Activated naive CD4-positive, alpha-beta T cell treated with Interleukin-2 at 50 U/mL for 16 hours (primary cell): ENCODE data around the gene BMPR1A.
"Not testable (repeated sequence)": the region's sequence is repeated elsewhere in the genome, so short reads cannot be mapped to it uniquely, and the experiment has no call there.

Source experiments
- DNase-seq: peaks from one replicate; pipeline ENCODE4 v3.0.0-alpha.2; 2020

The BMPR1A gene

DNA sequence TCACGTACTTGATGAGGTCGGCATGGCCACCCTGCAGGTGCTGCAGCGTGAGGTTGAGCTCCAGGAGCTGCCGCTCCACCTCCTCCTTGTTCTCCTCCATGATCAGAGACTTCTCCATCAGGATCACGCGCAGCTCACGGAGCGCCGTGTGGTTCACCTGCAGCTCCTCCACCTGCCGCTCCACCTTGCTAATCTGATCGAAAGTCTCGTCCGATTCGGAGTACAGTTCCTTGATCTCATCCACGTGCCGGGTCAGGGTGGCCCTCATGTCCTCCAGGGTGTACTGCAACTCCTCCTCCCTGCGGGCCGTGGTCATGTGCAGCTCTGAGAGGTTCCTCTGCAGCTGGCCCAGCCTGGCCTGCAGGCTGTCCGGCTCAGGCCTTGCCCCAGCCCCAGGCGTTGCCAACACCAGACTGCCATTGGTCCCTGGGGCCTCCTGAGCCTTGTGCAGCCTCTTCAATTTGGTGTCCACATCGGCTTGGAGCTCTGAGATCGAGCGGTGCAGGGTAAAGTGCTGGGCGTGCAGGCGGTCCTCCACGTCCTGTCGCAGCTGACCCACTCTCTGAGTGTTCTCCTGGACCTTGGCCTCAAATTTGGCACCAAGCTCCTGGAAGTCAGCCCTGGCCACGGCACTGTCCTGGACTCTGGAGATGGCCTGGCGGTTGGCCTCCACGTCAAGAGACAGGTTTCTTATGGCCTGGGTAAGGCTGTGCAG, 187.1 kb downstream of the BMPR1A start:
- no peak for DNase-seq

DNA sequence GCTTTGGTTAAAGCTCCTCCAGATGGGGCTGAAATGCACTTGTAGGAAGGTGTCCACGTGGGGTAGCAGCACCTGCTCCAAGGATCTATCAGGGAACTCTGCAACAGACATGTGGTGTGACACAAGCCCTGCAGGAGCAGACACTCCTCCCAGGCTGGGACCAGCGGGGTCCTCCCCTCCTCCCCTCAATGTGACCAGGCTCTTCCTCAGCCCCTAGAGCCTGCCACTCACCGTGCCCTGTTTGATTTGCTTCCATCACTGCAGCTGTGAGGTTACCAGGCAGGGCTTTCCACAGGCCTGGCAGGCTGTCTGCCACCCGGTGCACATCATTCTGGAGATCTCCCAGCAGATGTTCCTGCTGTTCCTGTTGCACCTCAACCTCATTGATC, 187.6 kb downstream of the BMPR1A start:
- no peak for DNase-seq

DNA sequence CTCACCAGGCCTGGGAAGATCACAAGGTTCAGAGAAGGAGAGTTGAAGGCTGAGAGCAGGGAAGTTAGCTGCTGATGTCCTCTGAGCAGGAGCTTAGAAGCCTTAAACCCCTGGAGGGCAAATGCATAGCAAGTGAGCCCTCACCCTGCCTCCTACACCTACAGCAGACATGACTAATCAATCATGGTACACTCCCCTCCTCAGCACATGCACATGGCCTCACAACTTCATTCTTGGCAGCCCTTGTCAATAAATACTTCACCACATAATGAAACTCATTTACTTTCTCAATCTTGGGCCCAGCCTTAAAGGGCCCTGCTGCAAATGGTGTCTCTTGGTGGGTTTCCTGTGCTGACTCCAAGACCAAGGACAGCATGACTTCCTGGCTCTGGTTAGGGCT, 188.1 kb downstream of the BMPR1A start:
- no peak for DNase-seq

DNA sequence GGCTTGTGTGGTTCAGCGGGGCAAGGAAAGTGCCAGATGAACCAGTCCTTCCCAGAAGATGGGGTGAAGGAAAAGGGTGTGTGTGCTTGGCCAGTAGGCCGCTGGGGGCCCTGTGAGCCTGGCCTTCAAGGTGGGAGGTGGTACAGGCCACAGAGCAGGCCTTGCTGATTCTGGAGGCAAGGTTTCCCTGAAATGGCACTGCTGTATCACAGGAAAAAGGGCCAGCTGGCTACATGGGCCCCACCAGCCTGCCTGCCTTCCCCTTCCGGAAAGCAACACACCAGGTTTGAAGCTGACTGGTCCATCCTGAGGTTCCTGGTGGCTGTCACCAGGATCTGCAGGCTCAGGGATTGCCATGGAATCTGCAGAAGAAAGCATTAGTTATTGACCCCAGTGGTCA, 188.5 kb downstream of the BMPR1A start:
- no peak for DNase-seq

DNA sequence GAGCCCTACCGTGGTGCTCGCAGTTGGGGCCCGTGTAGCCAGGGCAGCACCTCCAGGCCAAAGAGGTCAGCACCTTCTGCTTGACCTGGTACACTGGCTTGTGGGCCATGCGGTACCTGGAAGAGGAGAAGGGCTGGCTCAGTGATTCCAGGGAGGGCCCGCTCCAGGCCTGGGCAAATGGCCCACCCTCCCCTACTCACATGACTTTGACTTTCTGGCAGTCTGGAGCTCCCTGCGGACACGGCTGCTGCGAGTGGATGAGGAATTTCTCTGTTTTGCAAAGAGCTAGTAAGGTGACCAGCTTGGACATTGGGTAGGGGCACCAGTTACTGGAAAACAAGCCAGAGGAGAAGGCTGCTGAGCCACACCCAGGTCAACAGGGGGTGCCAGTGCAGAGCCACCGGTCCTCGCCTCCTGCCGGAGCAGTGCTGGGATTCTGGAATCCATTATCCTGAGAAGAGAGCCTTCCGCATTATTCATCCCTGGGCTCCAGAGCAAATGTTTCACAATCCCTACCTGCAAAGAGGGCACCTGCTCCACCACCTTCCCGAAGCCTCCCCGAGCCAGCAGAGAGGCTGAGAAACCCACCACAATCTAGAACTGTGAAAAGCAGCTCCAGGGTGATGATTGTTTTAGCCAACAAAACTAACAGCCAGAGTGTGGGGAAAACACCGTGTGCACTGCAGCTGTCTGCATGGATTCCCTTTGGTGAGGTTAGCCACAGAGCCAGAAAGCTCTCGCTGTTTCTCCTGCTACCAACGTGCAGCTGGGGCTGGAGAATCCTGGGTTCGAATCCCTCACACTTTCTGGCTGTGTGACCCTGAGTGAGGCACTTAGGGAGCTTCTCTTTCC, 189.2 kb downstream of the BMPR1A start:
- no peak for DNase-seq

DNA sequence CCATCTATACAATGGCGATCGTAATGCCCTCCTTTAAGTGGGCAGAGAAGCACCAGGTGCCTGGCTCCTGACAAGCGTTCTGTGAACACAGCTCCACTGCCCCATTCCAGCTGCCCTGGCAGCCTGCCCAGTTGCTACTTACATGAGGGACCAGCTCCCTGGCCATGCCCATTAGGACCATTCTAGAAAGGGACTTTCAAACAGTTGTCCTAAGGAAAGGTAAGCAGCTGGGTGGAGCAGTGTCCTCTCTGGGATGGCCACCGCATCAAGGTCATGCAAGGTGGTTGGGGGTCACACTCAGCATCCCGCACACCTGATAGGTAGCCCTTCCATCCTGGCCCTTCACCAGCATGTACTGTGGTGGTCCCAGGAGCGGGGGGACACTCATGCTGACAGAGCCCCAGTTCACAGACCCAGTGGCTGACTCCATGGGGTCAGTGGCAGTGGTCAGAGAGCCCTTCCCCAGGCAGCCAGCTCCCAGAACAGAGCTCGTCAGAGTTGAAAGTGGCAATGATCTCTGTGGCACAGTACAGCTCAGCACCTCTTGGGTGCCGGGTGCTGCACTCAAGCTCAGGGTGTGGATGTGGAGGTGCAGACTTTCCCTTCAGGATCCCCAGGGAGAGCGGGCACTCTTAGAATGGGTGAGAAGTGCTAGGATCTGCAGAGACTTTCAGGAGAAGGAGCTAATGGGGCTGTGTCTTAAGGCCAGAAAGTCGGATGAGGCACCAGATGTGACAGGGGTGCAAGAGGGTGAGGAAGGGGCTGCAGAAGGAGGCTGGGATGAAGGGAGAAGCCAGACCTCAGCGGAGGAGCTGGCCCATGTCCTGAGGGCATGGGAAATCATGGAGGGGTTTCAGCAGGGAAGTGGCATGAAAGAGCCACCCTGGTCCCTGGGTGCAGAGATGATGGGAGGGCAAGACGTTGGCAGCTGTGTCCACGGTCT, 190.1 kb downstream of the BMPR1A start:
- DNase-seq, result no peak

DNA sequence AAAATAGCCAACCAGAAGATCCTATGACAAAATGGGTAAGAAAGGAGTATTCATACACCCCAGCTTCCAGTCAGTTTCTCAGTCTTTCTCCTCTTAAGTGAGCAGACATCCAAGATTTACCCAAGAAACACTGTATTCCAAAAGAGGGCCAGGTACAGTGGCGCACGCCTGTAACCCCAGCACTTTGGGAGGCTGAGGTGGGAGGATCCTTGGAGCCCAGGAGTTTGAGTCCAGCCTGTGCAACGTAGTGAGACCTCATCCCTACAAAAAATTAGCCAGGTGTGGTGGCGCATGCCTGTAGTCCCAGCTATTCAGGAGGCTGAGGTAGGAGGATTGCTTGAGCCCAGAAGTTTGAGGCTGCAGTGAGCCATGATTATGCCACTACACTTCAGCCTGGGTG, 191.4 kb downstream of the BMPR1A start:
- not testable (repeated sequence) for DNase-seq

DNA sequence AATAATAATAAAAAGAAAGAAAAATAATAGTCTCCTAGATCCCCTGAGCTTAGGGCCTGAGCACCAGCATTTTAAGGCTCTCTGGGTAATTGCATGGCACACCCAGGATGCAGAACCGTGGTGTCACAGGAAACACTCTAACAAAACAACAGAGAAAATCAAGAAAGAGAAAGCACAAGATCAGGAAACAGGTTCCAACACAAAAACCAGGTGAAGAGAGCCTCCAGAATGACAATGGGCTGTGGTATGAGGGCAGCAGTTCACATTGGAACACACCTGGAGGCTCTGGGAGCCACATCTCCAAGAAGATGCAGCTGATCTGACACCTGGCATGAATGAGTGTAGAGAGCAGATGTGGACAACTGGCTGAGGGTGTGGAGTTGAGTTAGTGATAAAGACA, 193.9 kb downstream of the BMPR1A start:
- DNase-seq, result no peak

DNA sequence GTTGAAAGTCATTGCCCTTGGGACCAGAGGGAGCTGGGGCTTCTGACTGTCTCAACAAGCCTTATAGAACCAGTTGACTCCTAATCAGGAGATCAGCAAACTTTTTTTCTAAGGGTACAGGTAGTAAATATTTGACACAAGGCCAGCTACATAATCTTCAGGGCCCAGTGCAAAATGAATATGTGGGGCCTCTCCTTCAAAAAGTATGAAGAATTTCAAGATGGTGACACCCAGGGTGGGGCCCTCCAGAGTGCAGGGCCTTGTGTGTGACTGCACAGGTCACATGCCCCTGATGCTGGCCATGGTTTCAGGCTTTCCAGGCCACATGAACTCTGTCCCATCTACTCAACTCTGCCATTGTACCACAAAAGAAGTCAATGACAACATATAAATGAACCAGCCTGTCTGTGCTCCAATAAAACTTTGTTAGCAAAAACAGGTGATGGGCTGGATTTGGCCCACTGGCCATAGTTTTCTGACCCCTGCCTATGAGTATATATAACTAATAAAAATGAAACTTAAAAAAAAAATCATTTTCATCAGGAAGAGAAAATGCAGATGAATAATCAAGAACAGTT, 194.9 kb downstream of the BMPR1A start:
- DNase-seq, result no peak

DNA sequence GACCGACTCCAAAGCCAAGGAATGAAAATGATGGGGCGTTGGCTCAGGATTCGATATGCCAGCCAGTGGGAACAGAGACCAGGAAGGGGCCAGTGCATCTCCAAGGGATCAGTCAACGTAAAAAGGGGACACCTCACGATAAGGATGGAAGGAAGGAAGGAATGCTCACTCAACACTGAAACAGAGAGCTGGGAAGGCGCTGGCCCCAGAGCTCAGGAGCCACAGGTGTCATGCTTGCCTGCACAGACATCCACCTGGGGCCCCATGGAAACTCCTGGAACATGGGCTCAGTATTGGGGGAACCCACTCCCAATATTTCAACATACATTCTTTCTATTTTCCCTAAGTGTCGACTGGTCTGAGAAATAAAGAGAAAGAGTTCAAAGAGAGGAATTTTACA, 195.7 kb downstream of the BMPR1A start:
- no peak for DNase-seq

DNA sequence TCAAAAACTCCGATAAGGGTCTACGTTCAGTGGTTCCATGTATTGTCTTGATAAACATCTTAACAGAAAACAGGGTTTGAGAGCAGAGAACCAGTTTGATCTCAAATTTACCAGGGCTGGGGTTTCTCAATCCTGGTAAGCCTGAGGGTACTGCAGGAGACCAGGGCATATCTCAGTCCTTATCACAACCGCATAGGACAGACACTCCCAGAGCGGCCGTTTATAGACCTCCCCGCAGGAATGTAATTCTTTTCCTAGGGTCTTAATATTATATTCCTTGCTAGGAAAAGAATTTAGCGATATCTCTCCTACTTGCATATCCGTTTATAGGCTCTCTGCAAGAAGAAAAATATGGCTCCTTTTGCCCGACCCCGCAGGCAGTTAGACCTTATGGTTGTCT, 196.3 kb downstream of the BMPR1A start:
- DNase-seq, result not testable (repeated sequence)

DNA sequence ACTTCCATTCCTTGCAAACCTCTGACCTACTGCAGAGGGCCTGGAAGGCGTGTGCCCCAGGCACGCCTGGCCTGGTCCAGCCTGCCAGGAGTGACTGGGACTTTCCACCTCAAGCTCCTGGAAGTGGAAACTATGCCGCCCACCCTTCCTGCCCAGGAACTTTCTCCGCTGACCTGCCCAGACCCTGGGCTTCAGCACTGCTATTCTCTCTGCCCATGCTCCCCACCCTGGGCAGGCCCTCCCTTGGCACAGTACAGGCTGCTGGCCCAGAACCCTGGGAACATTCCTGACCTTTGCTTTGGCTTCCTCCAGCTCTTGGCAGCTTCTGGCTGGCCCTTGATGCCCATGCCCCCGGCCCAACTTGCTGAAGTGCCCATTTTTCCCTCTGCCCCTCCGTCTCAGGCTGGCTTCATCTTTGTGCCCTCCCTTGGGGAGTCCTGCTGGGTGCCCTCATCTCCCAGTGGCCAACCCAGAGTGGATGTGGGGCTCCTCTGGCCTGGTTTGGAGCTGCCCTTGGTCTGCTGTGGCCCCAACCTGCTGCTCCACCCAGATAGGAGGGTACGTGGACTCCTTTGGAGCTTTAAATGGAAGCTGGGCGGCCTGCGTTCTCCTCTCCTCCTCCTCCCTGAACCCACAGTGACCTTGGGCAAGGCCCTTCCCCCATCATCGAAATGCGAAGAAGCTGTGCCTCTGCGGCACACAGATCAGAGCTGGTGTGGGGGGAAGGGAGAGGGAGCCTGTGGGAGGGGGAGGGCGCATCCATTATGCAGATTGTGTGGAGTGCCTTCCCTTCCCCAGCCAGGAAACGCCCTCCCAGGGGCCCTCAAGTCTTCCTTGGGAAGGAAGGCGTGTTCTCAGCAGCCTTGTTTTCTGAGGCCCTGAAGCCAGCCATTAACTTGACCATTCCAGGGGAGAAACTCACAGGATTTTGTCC, 197.6 kb downstream of the BMPR1A start:
- DNase-seq, result no peak

DNA sequence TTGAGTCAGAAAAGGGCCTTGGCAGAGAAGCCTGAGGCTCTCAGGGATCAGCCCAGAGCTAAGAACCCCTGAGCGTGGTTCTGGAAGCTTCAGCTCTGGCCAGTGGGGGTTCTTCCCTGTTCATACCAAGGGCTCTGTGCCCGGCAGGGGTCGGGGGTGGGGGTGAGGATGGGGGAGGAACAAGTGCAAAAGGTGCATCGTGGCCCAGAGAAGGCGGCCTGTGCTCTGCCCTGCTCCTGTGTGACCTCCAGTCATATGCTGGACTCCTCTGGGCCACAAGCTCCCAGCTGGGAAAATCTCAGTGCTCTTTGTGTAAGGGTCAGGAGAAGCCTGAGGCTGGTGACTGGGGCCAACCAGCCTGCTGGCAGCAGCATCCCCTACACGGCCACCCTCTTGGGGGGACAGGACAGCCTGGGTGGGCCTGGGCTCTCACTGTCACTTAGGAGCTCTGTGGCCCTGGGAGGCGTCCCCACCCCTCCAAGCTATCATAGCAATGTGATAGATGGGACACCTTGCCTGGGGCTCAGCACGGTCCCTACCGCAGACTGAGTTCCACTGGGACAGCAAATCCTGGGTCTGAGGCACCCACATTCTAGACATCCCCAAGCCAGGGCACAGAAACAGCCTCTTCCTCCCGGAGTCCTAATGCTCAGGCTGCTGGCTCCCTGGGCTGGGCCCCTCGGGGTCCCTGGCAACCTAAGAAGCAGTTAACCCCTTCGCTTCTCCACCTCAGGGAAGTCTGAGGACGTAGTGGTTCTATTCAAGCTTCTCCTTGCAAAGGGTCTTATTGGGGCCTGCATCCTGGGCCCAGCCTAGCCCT, 198.5 kb downstream of the BMPR1A start:
- DNase-seq, result no peak

DNA sequence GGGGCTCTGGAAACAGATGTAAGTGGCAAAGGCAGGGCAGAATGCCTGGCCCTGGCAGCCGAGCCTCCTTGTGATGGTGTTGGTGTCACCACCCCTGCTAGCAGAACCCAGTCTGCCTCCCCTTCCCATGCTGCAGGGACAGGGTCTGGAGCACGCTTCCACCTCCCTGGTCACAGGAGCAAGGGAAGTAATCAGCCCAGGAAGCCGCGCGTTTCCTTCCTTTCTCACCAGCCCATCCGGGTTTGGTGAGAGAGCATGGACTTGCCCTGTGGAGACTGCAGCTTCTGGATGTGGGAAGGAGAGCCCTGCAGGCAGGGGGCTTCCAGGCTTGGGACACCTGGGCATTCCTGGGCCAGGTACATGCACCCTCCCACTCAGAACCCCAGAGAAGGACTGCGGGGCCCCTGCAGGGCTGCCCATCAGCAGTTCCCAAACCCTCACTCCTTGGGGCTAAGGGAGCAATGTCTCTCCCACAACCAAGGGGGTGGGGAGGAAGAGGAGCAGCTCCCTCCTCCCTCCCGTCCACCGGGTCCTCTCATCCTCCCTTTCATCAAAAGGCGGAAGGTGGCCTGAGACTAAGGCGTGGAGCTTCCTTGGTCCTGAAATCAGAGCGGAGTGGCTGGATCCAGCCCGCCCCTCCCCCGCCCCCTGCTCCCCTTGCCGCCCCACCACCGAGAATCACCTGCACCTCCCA, 199.2 kb downstream of the BMPR1A start:
- no peak for DNase-seq

DNA sequence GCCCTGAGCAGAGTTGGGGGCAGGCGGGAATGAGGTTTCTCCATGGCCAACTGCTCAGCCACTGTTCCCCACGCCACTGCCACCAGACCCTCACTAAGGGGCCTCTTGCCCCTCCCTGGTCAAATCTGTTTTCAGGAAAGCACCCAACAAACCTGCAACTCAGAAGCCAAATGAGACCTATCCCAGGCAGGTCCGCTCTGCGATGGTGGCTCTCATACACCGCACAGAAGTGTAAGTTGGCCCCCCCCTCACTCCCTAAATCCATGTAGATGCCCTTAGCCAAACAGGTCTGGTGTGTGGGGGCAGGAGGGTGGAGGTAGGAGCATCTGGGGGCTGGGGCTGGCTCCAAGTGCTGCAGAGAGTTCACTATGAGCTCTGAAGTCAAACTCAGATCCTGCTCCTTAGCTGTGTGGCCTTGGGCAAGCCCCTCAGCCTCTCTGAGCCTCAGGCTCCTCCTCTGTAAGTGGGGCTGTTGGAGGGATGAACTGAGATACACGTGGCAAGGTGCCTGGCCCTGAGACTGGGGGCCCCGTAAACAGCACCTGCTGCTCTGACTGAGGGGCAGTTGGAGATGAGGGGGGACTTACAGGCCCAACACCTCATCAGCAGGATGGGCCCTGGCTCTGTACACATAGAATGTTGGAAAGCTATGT, 199.9 kb downstream of the BMPR1A start:
- DNase-seq, result no peak

DNA sequence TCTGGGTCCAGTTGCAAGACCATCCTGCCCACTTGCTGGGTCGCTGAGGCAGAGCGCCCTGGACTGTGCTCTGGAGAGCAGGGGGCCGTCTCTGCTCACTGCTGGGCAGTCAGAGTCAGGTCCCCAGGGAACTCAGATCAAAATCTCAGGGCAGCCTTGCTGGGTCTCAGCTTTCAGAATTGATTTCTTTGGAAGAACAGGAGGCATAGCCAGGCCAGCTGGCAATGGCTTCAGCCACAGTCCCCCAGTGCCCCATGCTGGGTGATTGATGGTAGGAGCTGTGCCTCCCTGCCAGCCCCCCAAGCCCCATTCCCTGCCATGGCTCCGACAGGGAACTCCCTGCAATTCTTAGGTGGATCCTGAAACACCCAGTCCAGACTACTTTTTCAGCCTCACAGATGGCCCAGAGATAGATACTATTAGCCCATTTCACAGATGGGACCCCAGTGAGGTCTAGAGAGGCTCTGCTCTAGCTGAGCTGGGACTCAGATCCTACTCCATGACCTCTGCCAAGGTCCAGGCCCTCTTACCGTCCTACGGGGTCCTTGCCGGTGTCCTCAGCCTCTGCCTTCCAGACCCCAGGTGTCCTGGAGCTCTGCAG, 200.5 kb downstream of the BMPR1A start:
- no peak for DNase-seq

DNA sequence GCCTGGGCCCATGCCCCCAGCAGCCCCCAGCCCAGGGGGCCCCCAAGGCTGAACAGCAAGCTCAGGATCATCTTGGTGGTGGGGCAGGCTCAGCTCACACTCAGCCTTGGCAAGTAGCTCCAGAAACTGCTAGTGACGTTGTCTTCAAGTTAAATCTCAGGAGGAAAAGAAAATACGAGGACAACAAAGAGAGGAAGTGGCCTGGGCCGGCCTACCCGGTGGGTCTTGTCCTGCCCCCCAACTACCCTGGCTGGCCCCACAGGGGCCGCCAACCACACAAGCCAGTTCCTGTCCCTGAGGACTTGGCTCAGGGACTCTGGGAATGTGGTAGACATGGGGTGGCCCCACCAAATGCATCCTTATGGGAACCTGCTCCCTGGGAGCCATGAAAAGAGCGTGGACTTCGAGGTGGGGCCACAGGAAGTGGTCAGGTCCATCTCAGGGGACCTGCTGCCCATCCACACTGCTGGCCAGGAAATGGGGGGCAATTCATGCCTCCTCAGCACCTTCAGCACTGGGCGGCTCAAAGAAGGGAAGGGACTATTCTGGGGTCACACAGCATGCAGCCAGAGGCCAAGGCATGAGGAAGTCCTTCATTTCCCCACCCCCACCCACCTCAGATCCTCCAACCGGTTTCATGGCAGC, 201.2 kb downstream of the BMPR1A start, which contains the start of gene MMRN2:
Gene MMRN2, minus strand, starts transcription at position 145 of the 645 bp plus-strand sequence. Its CDS starts 74 bp downstream, at position 71.
- no peak for DNase-seq

DNA sequence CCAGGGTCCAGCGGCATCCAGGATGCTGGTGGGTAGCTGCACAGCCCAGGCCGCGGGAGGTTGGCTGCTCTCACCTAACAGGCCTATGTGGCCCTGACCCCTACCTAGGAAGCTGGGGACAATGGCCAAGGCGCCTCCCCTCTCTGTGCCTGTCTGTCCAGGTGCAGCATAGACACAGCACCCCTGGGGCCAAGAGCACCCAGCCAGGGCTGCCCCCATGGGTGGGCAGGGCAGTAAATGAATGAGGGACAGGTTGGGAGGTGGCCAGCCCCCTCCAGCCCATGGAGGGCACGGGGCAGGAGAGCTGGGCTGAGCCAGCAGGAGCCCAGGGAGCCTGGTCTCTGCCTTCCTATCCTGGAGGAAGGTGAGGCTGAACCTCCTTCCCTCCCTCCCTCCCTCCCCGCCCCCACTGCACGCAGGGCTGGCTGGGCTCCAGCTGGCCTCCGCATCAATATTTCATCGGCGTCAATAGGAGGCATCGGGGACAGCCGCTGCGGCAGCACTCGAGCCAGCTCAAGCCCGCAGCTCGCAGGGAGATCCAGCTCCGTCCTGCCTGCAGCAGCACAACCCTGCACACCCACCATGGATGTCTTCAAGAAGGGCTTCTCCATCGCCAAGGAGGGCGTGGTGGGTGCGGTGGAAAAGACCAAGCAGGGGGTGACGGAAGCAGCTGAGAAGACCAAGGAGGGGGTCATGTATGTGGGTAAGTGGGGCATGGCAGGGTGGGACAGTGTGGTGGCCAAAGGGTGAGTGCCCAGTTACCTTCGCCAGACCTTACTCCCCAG, 201.9 kb downstream of the BMPR1A start, which contains the start of gene SNCG:
Gene SNCG, plus strand, starts transcription at position 484 of the 785 bp plus-strand sequence. Its CDS starts 99 bp downstream, at position 583.
- DNase-seq, result no peak
